SKM-1 (cell line): ENCODE measurements around the gene KLHL9.

Source experiments
- DNase-seq: peaks from one replicate; lab custom pipeline; 2025; ENCODE audit not compliant: unreplicated experiment; lab: John Stamatoyannopoulos, UW

KLHL9 gene

DNA sequence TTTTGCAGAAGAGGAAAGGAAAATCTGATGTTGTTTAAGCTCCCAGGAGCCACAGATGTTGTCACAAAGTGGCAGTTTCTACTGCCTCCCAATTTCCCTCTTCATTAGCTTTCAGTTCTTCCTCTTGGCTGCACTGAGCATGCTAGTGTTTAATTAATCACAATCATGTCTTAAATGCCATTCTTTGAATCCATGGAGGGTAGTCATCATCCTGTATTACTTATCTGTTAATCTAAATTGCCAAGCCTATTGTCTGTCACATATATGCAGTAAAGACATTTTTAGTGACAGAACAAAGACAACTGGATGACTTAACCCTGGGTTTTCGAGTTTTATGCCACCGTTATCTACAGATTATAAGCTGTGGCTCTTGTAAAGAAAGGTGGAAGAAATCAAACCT, 14.7 kb downstream of the KLHL9 start:
- DNase-seq: no peak

DNA sequence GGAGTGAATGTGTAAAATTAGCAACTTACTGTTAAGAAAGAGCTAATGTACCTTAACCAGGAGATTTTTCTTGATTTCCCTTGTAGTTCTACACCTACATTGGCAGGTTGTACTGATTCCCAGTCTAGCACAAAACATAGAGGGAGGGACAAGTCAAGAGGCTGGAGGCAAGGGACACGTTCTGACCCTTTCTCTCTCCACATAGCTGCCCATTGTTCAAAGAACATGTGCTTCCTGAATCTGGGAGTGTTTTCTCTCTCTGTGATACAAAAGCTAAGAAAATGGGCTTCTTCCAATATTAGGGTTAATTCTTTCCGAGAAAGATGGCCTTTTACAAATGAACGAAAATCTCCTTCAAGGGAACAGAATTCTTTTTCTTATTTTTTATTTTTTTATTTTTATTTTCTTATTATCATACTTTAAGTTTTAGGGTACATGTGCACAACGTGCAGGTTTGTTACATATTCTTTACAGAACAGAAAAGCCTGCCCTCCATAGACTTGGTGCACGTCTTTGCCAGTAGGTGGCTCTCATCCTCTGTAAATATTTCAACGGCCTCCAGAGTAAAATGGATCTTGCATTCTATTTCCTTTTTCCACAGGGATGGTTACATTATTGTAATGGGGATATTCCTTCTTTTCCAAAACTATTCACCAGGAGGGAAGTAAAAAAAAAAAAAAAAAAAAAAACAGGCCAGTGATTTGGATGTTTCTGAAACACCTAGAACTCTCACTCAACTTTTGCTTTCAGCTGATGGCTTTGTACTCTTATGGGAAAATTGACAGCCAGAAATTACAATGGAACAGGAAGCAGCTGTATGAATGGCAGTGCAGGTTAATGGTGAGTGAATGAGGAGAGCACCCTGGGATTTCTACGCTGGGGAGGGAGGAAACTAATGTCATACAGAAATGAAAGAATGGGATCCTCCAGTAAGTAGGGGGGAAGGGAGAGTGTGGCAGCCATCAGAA, 17.0 kb downstream of the KLHL9 start:
- no peak for DNase-seq

DNA sequence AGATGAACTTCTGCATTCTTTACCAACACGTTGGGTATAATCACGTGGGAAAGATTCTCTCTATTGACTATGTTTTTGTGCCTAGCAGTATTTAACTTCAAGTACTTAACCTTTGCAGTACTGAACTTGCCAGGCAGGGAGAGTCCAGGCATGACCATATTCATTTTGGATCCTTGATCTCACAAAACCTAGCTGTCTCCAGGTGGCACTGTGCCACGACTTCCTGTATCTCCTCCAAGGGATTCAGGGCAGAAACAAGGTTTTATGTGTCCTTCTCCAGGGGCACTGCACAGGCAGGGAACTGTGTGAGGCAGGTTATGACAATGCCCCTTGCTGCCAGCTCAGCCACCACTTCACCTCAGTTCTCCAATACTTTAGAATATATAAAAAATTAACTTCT, 18.3 kb downstream of the KLHL9 start:
- no peak for DNase-seq

DNA sequence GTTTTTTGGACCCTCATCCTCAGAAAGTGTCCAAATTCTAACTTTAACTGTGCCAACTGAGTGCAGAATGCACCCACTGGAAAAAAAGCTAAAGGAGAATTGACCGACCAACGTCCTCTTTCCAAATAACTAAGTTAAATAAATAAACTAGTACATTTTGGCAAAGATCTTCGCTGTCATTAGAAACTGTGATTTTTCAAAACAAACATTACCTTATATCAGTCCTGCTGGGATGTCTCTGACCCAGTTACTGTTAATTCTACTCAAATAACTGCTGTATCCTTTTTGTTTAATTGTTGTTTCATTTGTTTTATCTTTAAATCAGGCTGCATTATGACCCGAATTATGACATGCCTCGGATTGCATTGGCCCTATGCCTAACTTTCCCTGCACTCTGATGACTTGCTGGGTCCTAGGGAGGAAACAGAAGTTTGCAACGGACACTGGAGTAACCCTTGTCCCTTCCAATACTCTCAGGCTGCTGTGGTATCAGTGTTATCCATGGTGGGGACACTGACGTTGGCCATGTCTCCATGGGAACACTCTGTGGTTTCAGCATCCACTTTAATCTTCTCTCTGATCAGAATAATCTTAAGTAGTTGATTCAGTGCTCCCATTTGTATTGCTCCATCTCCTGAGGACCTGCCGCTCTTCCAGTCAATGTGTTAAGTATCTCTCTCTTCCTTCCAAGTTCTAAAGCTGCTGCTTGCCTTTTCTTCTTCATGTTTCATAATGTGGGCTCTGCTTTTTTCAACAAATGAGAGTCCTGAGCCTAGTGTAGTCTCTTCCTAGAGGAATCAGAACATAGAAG, 19.0 kb downstream of the KLHL9 start:
- DNase-seq: no peak

DNA sequence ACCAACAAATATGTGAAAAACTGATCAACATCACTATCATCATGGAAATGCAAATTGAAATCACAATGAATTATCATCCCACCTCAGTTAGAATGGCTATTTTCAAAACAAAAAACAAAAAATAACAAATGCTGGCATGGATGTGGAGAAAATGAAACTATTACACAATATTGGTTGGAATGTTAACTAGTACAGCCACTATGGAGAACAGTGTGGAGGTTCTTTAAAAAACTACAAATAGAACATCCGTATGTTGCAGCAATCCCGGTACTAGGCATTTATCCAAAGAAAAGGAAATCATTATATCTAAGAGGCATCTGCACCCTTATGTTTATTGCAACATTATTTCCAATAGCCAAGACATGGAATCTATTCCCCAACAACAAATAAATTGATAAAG, 21.1 kb downstream of the KLHL9 start:
- DNase-seq: no peak

DNA sequence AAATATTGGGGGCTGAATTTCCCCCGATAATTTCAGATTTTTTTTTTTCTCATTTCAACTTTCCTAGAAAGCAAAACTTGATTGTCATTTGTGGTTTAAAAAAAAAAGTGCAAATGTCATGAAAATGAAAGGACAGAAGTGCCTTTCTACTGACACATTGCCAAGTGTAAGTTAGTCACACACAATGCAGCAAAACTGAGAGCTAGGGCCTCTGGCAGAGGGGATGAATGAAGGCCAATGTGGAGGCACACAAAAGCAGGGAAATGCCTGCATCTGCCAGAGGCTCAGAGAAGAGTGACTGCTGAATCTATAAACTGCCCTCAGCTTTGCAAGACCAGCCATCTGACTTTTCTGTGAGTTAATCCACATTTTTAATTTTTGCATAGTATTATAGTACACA, 23.3 kb downstream of the KLHL9 start:
- no peak for DNase-seq

DNA sequence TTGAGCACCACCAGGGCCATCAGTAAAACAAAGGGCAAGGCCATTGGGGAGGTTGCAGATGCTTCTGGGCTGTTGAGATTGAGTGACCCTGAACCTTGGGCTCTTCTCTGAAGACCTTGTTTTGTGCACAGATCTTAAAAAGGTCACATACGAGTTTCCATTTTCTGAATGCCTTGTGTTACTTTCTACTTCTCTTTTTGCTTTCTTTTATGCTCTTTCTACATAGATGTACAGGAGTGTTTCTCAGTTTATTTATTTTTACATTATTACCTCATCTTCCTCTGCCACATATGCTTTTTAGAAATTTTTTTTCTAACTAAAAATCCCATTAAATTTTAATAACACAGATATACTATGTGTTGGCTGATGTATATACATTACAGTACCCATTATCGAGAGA, 30.0 kb downstream of the KLHL9 start, which contains the start of gene IFNA5:
Gene IFNA5 (minus strand): TSS at position 101 of the 400 bp plus-strand sequence. CDS start 57 bp downstream, at position 44.
- no peak for DNase-seq

DNA sequence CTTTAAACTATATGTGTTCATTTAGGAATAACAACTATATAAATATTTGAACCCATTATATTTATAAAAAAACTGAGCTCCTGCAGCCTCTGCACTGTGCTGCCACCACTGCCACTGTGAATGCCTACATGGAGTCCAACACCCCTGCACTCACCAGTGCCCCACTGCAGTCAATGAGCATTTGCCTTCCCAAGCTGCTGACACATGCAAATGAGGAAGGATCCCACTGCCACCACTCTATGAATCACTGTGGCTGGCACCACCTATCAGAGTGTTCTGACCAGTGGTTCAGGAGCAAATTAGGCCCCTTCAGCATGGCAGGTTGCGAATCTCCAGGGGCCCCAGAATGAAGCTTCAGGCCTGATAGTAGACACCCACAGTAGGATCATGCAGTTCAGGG, 39.2 kb downstream of the KLHL9 start:
- no peak for DNase-seq

DNA sequence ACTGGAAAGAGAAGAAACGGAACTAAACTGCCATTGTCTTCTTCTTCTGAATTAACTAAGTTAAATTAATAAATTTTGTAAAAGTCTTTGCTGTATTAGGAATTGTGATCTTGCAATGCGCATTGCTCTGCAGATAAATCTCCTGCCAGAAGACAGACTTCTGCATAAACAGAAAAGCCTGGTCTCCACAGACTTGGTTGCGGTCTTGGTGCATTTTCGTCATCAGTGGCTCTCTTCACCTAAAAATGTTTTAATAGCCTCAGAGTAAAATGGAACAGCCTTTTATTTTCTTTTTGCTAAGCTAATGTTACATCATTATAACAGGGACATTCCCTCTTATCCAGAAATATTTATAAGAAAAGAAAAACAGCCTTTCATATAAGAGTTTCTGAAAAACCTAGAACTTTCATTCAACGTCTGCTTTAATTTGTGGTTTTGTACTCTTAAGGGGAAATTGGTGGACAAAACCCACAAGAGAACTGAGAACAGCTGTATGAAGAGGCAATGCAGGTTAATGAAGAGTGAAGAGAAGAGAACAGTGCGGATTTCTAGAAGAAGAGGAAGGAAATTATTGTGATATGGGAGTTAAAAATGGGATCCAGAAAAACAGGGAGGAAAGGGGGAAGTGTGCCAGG, 40.2 kb downstream of the KLHL9 start:
- peak; percentile 69 for DNase-seq

DNA sequence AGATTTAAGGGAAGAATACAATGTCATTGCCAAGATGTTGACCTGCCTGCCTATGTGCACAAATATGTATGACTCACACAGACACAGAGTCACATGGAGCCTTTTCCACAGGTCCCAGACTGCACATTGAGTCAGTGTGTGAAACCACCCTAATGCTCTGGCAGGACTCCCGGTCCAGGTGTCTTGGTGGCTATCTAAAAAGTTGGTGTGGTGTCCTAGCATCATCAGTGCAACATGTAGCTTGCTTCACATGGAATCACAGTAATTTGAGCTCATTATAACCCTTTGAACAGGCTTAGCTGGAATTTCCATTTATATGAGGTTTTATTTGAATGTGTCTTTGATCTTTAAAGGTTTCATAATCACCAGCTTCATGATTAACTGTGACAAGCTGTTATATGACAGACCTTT, 40.8 kb downstream of the KLHL9 start:
- no peak for DNase-seq

DNA sequence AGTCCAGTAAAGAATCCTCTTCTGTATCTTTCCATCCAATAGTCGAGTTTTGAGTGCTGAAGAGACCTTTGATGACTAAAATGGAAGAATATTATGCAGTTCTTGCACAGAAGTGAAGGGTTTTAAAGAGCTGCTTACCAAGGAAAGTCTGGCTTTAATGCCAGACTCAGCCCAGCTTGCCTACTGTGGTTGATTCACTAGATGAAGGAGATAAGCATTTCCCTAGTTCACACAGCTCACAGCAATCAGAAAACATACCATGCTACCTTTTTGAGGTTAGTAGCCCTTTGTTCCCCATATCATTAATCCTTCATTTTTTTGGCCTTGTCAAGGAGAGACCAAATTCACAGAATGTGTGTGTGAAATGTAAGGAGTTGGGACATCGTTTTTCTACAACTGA, 45.4 kb downstream of the KLHL9 start:
- no peak for DNase-seq

DNA sequence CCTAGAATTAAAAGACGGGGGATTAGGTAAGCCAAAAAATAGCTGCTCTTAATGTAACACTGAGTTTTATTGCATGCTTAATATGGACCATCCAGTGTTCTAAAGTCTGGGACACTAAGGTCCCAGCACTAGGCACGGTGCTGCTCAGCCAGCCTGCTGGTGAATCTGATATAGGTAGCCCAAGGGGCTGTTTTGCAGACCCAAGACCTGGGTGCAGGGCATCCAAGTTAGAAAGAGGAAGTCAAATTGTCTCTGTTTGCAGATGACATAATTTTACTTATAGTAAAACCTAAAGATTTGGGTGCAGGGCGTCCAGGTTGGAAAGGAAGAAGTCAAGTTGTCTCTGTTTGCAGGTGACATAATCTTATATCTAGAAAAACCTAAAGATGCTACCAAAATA, 47.9 kb downstream of the KLHL9 start:
- DNase-seq: no peak

DNA sequence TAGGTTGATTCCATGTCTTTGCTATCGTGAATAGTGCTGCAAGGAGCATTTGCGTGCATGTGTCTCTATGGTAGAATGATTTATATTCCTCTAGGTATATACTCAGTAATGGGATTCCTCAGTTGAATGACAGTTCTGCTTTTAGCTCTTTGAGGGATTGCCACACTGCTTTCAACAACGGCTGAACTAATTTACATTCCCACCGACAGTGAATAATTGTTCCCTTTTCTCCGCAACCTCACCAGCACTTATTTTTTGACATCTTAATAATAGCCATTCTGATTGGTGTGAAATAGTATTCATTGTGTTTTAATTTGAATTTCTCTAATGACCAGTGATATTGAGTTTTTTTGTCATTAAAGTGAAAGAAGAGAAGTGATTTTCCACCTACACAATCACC, 48.5 kb downstream of the KLHL9 start:
- peak; percentile 16 for DNase-seq

DNA sequence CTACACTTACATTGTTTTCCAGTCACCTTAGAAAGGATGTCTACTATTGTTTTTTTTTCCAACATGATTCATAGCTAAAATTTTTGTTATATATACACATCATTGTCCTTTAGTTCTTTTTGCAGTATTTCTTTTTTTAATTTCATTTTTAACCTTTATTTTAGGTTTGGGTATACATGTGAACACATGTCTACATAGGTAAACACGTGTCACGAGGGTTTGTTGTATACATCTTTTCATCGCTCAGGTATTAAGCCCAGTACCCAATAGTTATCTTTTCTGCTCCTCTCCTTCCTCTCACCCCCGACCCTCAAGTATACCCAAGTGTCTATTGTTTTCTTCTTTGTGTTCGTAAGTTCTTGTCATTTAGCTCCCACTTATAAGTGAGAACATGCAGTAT, 49.1 kb downstream of the KLHL9 start:
- DNase-seq: no peak

DNA sequence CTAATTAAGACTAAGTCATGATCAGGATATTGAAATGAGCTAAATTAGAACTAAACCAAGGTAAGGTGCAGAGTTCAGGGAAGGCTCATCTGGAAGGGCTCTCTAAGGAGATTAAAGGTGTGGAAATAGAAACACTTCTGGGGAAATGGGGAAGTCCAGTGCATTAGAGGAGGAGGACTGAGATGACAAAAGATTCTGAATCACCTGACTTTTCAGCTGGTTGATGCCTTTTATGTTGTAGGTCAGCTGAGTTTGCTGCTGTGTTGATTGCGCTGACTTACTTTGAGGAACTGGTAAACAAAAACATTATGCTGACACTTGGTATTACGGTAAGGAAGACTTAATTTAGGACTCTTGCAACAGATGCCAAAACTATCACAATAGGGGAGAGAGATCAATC, 53.9 kb downstream of the KLHL9 start:
- no peak for DNase-seq
